Skeletal muscle tissue (tissue), 4 donors: ENCODE data around the gene MEGF11. TPM values are rescaled to one million over a fixed set of nuclear protein-coding genes. Genes with fewer than 3 reads are reported as not detected.
"Not testable (repeated sequence)": the region's sequence is repeated elsewhere in the genome, so short reads cannot be mapped to it uniquely, and the experiment has no call there.

ENCODE experiments used
- H3K27ac ChIP-seq: one replicate; pipeline ENCODE4 v1.7.0; 2013; ENCODE audit warnings: mild to moderate bottlenecking, low read depth, low read length, inconsistent platforms
- H3K27me3 ChIP-seq, 3 donors: one replicate each; pipeline ENCODE4 v1.7.0; 2013; ENCODE audit warnings: low read length in 3 of 3; ENCODE audit not compliant: control insufficient read depth in 3 of 3, insufficient read depth in 3 of 3
- H3K36me3 ChIP-seq, 3 donors: one replicate each; pipeline ENCODE4 v1.7.0; 2013; ENCODE audit warnings: low read length in 3 of 3; ENCODE audit not compliant: control insufficient read depth in 3 of 3, insufficient read depth in 3 of 3
- H3K4me1 ChIP-seq, 3 donors: one replicate each; pipeline ENCODE4 v1.7.0; 2013; ENCODE audit warnings: low read length in 3 of 3, mild to moderate bottlenecking in 3 of 3; ENCODE audit not compliant: control insufficient read depth in 3 of 3, insufficient read depth in 3 of 3
- H3K4me3 ChIP-seq, 3 donors: one replicate each; pipeline ENCODE4 v1.7.0; 2013; ENCODE audit warnings: low read length in 3 of 3
- H3K9ac ChIP-seq, 3 donors: one replicate each; pipeline ENCODE4 v1.7.0; 2013; ENCODE audit warnings: low read length in 3 of 3, mild to moderate bottlenecking in 3 of 3, moderate library complexity in 2 of 3, low read depth in 1 of 3
- H3K9me3 ChIP-seq, 3 donors: one replicate each; pipeline ENCODE4 v1.7.0; 2013; ENCODE audit warnings: low read length in 3 of 3; ENCODE audit not compliant: control insufficient read depth in 3 of 3
- total RNA-seq: library from RNA; depleted of rRNA; stranded (reverse); fragments of >200 nt; gene quantifications from one replicate; pipeline ENCODE4 v1.2.3, GENCODE V29; 2014
- donor health status: Osteomylitis.

Gene MEGF11
- total RNA-seq, 1 donor from 2014 or later: 0.52 TPM

DNA sequence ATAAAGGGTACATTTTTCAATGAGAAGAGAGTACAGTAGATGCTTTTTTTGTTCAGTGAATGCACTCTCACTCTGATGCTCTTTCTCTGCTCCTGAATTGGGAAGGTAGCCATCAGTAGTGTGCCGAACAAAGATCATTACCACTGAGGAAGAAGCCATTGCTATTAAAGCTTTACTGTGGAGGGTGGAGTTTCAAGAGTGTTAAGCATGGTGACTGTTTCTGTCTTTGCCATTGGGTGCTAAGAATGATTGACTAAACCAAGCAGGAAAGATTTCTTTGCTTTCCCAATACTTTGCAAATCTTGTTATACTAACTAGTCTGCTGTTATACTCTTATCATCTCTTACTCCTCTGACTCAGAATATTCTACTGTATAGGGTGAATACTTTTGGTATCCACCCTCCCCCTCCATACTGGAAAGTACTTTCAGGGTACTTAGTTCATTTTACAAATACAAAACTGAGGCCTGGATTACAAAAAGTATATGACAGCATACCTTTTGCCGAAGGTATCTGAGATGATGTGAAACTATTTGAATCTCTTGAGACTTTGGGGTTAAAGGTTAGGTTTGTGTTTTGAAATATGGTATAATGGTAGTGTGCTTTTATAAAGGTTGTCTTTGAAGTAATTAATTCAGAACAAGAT lies 382.5 kb downstream of the MEGF11 start:
- Histone ChIP-seq H3K9me3 (no peaks in the 10 kb centered on the region), H3K27ac (peak overlapping the region; percentile 98), H3K4me3 (peak overlapping the region; percentile 94 to 100 (median 99)), H3K9ac (peak overlapping the region; percentile 98 to 100 (median 98)), H3K4me1 (peaks cover 10 to 14% (median 10%) of the 10 kb centered on the region in 3 donors), H3K36me3 (peaks cover 0 to 6% (median 3%) of the 10 kb centered on the region in 3 donors), H3K27me3 (no peaks in the 10 kb centered on the region)

DNA sequence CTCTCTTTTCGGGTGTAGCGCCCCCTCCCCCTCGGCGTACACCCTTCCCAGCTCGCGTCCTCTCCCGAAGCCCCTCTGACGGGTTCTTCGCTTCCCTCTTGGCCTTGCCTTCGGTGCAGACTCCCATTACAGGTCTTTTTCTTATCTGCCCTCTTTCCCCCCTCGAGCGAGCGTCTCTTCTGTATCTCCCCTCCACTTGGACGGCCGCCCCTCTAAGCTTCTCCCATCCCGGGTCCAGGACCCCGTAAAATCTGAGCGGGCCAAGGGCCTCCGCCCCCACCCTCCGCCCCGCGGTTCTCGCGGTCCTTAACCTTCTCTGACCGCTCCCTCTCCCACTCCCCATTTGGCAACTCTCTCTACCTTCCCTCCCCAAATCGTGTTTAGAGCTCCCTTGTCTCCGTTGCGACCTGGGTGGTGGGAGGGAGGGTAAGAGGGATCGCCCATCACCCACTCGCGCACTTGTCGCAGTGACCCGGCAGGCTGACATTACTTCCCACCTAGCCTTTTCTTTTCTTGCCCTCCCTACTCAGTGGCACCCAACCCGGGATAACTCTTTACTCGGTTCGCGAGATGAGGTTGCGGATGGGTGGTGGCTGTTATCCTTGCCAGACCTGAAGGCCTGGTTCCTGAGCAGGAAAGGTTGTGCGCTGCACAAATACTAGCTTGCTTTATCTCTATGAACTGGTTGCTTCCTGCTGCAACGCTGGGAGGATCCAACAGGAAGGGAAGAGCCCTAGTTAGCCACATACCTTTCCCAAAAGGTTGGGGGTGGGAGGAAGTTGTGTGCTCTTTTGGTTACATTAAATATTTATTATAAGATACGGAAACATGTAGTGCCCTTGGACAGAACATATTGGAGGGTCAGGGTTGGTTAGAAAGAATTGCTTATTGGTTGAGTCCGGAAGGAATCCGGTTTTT lies 383.3 kb downstream of the MEGF11 start:
- H3K9ac ChIP-seq: peak overlapping the region; percentile 98 to 100 (median 98)
- peaks cover 10% of the 10 kb centered on the region in 3 donors for H3K4me1 ChIP-seq
- H3K27ac ChIP-seq: peak overlapping the region; percentile 98
- H3K4me3 ChIP-seq: peak overlapping the region; percentile 94 to 100 (median 99)
- no peaks in the 10 kb centered on the region for H3K9me3 ChIP-seq
- peaks cover 0 to 4% (median 0%) of the 10 kb centered on the region in 3 donors for H3K36me3 ChIP-seq
- no peaks in the 10 kb centered on the region for H3K27me3 ChIP-seq

DNA sequence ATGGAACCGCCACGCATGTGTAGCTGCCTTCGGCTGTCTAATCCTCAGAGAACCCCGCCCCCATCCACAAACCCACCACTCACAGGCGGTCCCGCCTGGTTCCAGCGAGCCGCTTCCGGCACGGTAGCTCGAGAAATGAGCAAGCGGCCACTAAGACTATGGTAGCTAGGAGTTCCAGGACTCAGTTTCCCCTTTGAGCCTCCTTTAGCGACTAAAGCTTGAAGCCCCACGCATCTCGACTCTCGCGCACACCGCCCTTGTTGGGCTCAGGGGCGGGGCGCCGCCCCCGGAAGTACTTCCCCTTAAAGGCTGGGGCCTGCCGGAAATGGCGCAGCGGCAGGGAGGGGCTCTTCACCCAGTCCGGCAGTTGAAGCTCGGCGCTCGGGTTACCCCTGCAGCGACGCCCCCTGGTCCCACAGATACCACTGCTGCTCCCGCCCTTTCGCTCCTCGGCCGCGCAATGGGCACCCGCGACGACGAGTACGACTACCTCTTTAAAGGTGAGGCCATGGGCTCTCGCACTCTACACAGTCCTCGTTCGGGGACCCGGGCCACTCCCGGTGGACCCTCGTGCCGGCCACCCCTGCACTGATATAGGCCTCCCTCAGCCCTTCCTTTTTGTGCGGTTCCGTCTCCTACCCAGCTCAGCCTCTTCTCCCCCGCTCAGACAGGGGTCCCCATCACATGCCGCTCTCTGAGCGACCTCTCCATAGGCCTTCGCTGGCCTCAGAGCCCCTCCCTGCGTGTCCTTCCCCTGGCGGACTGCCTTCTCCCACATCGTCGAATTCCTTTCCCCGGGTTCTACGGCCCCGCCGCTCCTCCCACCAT lies 384.2 kb downstream of the MEGF11 start, which contains the start of gene RAB11A:
RAB11A (plus strand) TSS at position 366 of the 828 bp plus-strand sequence; CDS start at position 461, 95 bp downstream.
- peaks cover 10% of the 10 kb centered on the region in 3 donors for H3K4me1 ChIP-seq
- peak within 1 kb of the TSS; percentile 98 to 100 (median 98) for H3K9ac ChIP-seq
- H3K4me3 ChIP-seq: peak within 1 kb of the TSS; percentile 94 to 100 (median 99)
- H3K27me3 ChIP-seq: no peaks in the 10 kb centered on the region
- H3K36me3 ChIP-seq: no peaks in the 10 kb centered on the region
- H3K9me3 ChIP-seq: no peaks in the 10 kb centered on the region
- H3K27ac ChIP-seq: peak within 1 kb of the TSS; percentile 98

DNA sequence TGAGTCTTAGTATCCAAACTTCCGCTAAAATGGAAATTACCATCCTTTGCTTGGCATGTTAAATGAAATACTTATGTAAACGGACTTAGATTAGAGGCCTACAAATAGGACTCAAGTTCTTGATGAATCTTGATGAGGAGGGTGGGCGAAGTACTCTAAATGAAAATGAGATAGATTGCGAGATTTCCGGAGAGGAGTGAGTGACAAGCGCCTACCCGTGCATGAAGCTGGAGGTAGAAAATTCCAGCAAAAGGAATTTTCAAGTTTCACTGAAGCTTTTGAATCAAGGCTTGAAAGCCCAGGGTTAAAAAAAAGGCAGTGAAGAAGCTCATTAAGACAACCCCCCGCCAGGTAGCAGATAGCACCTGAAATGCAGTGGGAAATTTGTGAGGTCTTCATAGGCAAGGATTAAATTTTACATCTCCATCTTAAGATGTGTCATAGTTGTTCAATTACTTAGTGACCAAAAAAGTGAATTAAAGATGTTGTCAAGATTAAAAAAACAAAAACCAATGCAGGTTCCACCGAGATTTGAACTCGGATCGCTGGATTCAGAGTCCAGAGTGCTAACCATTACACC lies 384.9 kb downstream of the MEGF11 start:
- H3K4me3 ChIP-seq: peak overlapping the region; percentile 94 to 100 (median 99)
- peak overlapping the region; percentile 98 to 100 (median 98) for H3K9ac ChIP-seq
- peak overlapping the region; percentile 98 for H3K27ac ChIP-seq
- no peaks in the 10 kb centered on the region for H3K9me3 ChIP-seq
- H3K36me3 ChIP-seq: no peaks in the 10 kb centered on the region
- H3K4me1 ChIP-seq: peaks cover 10% of the 10 kb centered on the region in 3 donors
- H3K27me3 ChIP-seq: no peaks in the 10 kb centered on the region

DNA sequence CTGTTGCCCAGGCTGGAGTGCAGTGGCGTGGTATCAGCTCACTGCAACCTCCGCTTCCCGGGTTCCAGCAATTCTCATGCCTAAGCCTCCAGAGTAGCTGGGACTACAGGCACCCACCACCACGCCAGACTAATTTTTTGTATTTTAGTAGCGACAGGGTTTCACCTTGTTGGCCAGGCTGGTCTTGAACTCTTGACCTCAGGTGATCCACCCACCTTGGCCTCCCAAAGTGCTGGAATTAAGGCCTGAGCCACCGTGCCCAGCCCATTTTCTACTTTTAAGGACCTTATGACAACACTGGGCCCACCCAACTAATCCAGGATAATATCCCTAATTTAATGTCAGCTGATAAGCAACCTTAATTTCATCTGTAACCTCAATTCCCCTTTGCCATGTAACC lies 385.6 kb downstream of the MEGF11 start:
- not testable (repeated sequence) for H3K4me3 ChIP-seq, H3K9me3 ChIP-seq, H3K27ac ChIP-seq, H3K36me3 ChIP-seq, H3K27me3 ChIP-seq, H3K9ac ChIP-seq
- H3K4me1 ChIP-seq: peaks cover 10% of the 10 kb centered on the region in 3 donors

DNA sequence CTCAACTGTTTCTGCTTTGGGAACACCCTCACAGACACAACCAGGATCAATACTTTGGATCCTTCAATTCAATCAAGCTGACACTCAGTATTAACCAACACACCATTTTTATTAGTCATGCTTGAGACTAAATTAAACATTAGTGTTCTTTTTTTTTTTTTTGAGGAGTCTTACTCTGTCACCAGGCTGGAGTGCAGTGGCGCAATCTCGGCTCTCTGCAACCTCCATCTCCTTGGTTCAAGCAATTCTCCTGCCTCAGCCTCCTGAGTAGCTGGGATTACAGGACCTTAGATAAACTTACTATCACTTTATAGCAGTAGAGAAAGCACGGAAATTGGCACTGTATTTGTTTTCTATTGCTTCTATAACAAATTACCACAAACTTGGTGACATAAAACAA lies 386.3 kb downstream of the MEGF11 start:
- Histone ChIP-seq H3K27ac (no peak overlapping the region), H3K4me1 (peaks cover 8 to 10% (median 10%) of the 10 kb centered on the region in 3 donors), H3K9me3 (no peaks in the 10 kb centered on the region), H3K27me3 (no peaks in the 10 kb centered on the region), H3K36me3 (no peaks in the 10 kb centered on the region), H3K9ac (no peak overlapping the region), H3K4me3 (no peak overlapping the region)

DNA sequence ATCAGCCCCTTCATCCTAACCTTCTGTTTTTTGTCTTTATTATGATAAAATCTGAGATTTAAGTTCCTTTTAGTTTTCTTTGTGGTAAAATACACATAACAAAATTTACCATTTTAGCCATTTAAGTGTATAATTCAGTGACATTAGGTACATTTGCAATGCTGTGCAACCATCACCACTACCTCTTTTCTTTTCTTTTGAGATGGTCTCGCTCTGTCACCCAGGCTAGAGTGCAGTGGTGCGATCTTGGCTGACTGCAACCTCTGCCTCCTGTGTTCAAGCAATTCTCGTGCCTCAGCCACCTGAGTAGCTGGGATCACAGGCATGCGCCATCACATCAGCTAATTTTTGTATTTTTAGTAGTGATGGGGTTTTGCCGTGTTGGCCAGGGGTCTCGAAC lies 390.4 kb downstream of the MEGF11 start:
- Histone ChIP-seq H3K9ac (no peak overlapping the region), H3K4me3 (no peak overlapping the region), H3K36me3 (no peaks in the 10 kb centered on the region), H3K9me3 (no peaks in the 10 kb centered on the region), H3K27me3 (no peaks in the 10 kb centered on the region), H3K4me1 (peaks cover 0 to 5% (median under 1%) of the 10 kb centered on the region in 3 donors), H3K27ac (no peak overlapping the region)

DNA sequence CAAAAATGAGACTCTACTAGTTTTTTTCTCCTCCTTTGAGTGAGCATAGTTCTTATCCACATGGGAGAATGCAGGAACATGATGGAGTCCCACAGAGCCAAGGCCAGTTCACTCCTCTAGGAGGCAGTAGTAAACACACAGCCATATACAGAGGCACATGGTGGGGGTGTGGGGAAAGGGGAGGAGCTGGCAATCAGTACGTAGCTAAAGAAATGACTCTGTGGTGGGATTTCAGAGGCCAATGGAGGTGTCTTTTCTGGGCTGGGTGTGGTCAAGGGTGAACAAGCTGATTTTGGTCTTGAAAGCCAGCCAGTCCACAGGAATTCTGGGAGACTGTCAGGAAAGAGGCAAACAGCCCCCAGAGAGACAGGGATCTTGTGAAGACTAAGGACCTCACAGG lies 390.9 kb downstream of the MEGF11 start:
- Histone ChIP-seq H3K9ac (no peak overlapping the region), H3K36me3 (no peaks in the 10 kb centered on the region), H3K4me3 (no peak overlapping the region), H3K27me3 (no peaks in the 10 kb centered on the region), H3K9me3 (no peaks in the 10 kb centered on the region), H3K27ac (no peak overlapping the region), H3K4me1 (peaks cover 0 to 9% (median 2%) of the 10 kb centered on the region in 3 donors)

DNA sequence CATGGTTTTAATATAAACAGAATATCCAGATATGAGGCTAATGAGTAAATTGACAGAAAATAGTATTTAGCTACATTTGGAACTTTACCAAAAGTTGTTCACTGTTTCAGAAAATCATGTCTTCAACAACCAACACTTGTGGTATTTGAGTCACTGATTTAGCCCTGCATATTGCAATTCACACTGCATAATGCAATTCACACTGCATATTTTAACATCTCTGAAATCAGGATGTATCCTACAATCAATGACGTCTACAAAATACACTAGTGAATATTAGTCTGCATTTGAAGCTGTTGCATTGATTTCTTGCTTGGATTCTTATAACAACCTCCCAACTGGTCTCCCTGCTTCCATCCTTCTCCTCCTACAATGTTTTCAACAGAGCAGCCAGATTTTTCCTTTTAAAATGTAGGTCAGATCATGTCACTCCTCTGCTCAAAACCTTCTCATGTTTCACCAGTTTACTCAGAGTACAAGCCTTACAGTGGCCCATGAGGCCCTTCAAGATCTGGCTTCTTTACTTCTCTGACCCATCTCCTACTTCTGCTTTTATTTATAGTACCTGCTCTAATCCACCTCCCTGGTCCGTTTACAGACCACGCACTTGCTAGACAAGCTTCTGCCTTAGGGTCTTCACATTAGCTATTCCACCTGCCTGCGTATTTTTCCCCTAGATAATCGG lies 395.7 kb downstream of the MEGF11 start:
- peaks cover 0 to 15% (median 2%) of the 10 kb centered on the region in 3 donors for H3K4me1 ChIP-seq
- H3K9ac ChIP-seq: peak overlapping the region in 1 of 3 donors; percentile 48
- no peaks in the 10 kb centered on the region for H3K9me3 ChIP-seq
- H3K27ac ChIP-seq: peak overlapping the region; percentile 86
- H3K27me3 ChIP-seq: no peaks in the 10 kb centered on the region
- H3K36me3 ChIP-seq: no peaks in the 10 kb centered on the region
- peak overlapping the region in 1 of 3 donors; percentile 9 for H3K4me3 ChIP-seq
